ENCODE results near the gene MYL3.

GRCh38 chr3:46893763-46894162 lies 30.5 kb upstream of the MYL3 start:
- TF ChIP-seq CTCF (conservative IDR thresholded peaks at IDR 0.05; ENCODE audit: low read depth, low read length) = no peak
- no peak for TF ChIP-seq BHLHE40 (IDR thresholded peaks at IDR 0.05; ENCODE audit: low read depth, low read length)
